Stimulated activated memory B cell treated with anti-CD40 and anti-IgM and Interleukin-4, amounts not matched to agents 10 μg/mL and 1 μg/mL and 100 μg/mL, for 72 hours (primary cell): Measurements from ENCODE around the gene EEF1A2.

Experiments
- ATAC-seq: fragments of 150-1000 bp; cut with Tn5 transposase; 2 replicates; pipeline ENCODE4 v1.10.0; 2021
- H3K27ac Mint-ChIP-seq: one replicate; pipeline ENCODE4 v1.8.0; 2022; ENCODE audit warnings: mild to moderate bottlenecking, mixed read lengths
- H3K27me3 Mint-ChIP-seq: one replicate; pipeline ENCODE4 v1.8.0; 2022; ENCODE audit warnings: mixed read lengths
- H3K36me3 Mint-ChIP-seq: one replicate; pipeline ENCODE4 v1.8.0; 2022; ENCODE audit warnings: mixed read lengths
- H3K4me1 Mint-ChIP-seq: one replicate; pipeline ENCODE4 v1.8.0; 2022; ENCODE audit warnings: mixed read lengths
- H3K4me3 Mint-ChIP-seq: one replicate; pipeline ENCODE4 v1.8.0; 2022; ENCODE audit warnings: mild to moderate bottlenecking, moderate library complexity, mixed read lengths
- H3K9me3 Mint-ChIP-seq: one replicate; pipeline ENCODE4 v1.8.0; 2022; ENCODE audit warnings: mixed read lengths

EEF1A2 gene

DNA sequence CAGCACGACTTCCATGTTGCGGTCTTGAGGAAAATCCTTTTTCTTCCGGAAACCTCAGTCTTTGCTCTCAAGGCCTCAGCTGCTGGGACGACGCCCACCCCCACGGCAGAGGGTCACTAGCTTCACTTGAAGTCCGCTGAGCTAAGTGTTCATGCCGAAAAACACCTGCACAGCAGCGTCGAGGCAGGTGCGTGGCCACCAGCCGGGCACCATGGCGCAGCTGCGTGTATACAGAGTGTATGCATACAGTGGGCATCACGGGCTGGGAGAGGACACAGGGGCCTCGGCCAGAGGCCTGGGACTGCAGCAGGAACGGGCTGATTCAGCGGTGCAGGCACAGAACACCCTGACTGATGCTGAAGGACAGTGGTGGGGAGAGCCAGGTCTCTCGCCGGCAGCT, 46.5 kb downstream of the EEF1A2 start:
- ATAC-seq: no peak
- Mint-ChIP-seq H3K36me3 (no peaks in the 10 kb centered on the region), H3K4me1 (peaks cover 9% of the 10 kb centered on the region), H3K27ac (no peak overlapping the region), H3K27me3 (peaks cover 82% of the 10 kb centered on the region), H3K4me3 (no peak overlapping the region), H3K9me3 (no peaks in the 10 kb centered on the region)

DNA sequence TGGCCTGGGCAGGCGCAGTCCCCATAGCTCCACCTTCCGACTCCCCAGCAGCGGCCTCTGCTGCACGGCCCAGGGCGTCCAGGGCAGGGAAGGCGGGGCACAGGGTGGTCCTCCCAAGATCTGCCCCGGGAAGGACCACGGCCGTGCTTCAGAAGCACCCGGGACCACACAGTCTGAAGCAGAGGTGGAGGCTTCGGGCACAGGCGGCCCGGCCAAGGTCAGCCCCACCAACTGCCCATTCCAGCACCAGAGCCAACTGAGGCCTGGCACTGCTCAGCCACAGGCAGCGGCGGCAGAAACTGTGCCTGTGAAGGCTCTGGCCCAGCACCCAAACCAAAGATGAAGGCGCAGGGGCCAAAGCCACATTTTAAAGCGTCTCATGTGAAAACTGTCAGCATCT, 47.1 kb downstream of the EEF1A2 start:
- no peak overlapping the region for H3K27ac Mint-ChIP-seq
- no peak for ATAC-seq
- H3K4me1 Mint-ChIP-seq: peaks cover 4% of the 10 kb centered on the region
- no peaks in the 10 kb centered on the region for H3K36me3 Mint-ChIP-seq
- peaks cover 82% of the 10 kb centered on the region for H3K27me3 Mint-ChIP-seq
- H3K9me3 Mint-ChIP-seq: no peaks in the 10 kb centered on the region
- H3K4me3 Mint-ChIP-seq: no peak overlapping the region

DNA sequence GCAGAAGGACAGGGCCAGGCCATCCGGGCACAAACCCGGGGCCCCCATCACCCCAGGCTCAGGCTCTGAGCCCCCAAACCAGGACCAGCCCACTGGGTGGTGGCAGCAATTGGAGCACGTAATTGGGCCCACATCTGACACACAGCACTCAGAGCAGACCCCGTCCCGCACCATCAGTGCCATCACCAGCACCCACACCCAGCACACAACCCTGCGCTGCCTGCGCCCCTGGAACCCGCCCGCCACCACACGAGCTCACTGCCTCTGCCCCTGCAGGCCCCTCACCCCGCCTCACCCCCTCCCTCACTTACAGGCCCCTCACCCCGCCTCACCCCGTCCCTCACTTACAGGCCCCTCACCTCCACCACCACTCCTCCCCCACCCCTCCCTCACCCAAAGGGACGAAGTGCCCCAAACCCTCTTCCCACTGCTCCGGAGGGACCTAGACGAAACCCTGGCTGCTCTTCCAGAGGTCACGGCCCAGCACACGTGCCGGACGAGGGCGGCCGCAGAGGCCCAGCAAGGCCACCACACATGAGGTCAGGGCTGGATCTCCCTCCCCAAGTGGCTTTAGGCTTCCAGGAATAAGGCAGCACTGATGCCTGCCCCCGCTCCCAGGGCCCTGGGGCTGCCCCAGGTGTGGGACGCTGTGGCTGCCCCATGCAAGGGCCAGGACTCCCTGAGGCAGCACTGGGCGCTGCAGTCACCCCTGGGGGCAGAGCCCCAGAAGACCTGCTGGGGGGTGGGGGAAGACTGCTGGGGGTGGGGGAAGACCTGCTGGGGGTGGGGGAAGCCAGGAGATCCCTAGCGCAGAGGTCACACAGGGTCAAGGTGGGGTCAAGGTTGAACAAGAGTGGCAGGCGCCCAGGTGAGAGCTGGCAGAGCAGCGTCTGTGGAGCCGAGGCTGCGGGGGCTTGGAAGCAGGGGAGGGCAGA, 48.8 kb downstream of the EEF1A2 start:
- no peak overlapping the region for H3K27ac Mint-ChIP-seq
- H3K4me3 Mint-ChIP-seq: no peak overlapping the region
- H3K9me3 Mint-ChIP-seq: no peaks in the 10 kb centered on the region
- H3K36me3 Mint-ChIP-seq: no peaks in the 10 kb centered on the region
- peaks cover 68% of the 10 kb centered on the region for H3K27me3 Mint-ChIP-seq
- H3K4me1 Mint-ChIP-seq: peaks cover under 1% of the 10 kb centered on the region
- no peak for ATAC-seq

DNA sequence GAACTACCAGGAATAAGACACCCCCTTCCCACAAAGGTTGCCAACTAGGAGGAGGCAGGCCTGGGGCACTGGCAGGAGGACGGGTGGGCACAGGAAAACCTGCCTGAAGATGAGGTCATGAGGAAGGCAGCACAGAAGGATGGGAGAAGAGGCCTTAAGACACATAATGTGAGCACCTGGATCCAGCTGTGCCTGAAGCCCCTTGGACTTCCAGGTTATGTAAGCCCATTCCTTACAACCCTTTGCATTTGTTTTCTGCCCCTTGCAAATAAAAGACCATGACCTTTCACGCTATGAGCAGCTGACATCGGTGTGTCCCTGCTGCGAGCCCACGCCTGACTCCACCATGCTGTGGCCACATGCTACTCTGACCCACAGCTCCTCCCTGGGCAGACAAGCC, 49.9 kb downstream of the EEF1A2 start:
- H3K27me3 Mint-ChIP-seq: peaks cover 58% of the 10 kb centered on the region
- H3K4me1 Mint-ChIP-seq: no peaks in the 10 kb centered on the region
- no peak overlapping the region for H3K27ac Mint-ChIP-seq
- H3K9me3 Mint-ChIP-seq: no peaks in the 10 kb centered on the region
- H3K4me3 Mint-ChIP-seq: no peak overlapping the region
- H3K36me3 Mint-ChIP-seq: no peaks in the 10 kb centered on the region
- no peak for ATAC-seq

DNA sequence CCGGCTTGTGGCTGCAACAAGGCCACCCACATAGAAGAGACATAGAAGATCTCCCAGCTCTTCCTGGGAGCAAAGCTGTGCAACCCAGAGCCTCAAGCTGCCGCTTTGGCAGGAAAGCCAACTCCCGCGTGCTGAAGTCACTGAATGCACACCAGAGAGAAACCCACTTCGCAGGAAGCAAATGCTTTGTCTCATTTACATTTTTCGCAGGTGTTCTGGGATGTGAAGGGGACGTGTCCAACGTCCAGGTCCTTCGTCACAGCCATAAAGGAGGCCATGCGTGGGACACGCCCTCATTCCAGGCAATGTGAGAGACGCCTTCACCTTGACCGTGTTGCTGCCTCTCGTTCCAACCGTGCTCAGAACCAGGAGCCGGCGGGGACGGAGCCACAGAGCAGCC, 50.9 kb downstream of the EEF1A2 start:
- Mint-ChIP-seq H3K4me3 (no peak overlapping the region), H3K27ac (no peak overlapping the region), H3K9me3 (peaks cover 5% of the 10 kb centered on the region), H3K27me3 (peaks cover 48% of the 10 kb centered on the region), H3K36me3 (no peaks in the 10 kb centered on the region), H3K4me1 (no peaks in the 10 kb centered on the region)
- no peak for ATAC-seq

DNA sequence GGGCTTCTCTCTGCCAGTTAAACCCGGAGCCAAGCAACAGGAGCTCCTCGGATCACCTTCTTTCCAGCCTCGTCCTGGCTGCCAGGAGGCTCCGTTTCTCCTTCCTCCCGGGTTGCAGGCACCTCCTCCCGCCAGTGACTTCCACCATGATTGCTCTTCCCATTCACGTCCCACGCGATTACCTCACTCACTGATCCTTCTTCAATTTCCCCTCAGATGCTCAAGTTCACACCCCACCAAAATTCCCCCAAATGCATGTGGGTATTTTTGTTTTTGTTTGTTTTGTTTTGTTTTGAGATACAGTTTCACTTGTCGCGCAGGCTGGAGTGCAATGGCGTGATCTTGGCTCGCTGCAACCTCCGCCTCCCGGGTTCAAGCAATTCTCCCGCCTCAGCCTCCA, 51.6 kb downstream of the EEF1A2 start:
- peaks cover 12% of the 10 kb centered on the region for H3K9me3 Mint-ChIP-seq
- no peaks in the 10 kb centered on the region for H3K36me3 Mint-ChIP-seq
- no peak overlapping the region for H3K4me3 Mint-ChIP-seq
- H3K27me3 Mint-ChIP-seq: peaks cover 44% of the 10 kb centered on the region
- no peak for ATAC-seq
- H3K4me1 Mint-ChIP-seq: peaks cover 1% of the 10 kb centered on the region
- H3K27ac Mint-ChIP-seq: no peak overlapping the region

DNA sequence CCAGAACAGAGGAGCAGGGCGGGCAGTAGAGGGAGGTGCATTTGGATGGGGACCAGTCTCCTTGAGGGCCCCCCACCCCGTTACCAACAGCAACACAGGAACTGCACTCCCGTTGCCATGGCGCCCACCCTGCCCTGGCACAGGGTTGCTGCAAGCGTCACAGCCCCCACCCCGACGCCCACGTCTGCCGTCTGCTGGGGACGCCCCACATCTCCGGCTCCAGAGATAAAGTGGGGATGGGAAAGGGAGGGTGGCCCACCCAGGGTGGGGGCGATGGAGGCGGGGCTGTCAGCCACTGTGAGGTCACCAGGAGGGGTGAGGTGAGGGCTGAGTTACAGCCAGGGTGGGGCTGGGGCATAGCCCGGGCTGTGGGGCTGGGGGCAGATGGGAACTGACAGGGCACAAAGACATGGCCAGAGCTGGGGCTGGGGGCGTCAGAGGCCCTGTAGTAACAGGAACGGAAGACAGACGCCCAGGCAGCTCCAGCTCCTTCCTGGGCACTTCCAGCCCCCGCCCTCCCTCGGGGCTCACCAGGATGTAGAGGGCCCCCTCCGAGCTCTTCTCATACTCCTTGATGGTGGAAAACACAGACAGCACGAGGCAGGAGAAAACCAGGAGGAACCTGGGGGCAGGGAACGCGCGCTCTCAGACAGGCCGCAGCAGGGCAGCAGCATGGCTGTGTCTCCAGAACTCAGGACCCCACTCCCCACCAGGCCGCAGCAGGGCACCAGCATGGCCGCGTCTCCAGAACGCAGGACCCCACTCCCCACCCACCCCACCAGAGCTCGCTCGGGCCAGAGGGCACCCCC, 52.5 kb downstream of the EEF1A2 start:
- Mint-ChIP-seq H3K4me1 (peaks cover 10% of the 10 kb centered on the region), H3K27ac (no peak overlapping the region), H3K4me3 (no peak overlapping the region), H3K9me3 (peaks cover 12% of the 10 kb centered on the region), H3K27me3 (peaks cover 41% of the 10 kb centered on the region), H3K36me3 (no peaks in the 10 kb centered on the region)
- ATAC-seq: no peak

DNA sequence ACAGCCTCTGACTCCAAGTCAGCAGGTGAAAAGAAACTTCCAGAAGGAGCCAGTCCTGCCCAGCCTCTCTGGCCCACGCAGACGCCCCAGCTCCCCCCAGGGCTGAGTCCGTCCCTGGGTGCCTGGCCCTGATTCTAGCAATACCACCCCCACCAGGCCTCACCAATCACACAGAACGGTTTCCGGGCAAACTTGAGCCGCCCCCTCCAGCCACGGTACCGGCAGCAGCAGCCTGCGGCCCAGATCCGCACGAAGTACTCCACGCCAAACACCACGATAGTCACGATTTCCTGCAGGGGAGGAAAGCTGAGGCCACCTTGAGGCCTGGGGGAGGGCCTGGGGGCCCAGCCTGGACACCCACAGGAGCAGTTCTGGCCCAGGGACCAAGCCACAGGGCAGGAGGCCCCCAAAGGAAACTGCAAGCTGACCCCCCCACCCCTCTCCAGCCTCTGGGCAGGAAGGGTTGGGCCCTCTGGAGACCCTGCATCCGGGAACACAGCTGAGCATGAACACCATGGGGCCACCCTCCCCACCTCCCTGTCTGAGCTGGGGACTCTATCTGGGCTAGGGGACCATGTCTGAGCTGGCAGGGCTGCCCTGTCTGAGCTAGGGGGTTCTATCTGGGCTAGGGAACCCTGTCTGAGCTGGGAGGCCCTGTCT, 53.7 kb downstream of the EEF1A2 start:
- Mint-ChIP-seq H3K4me1 (peaks cover 21% of the 10 kb centered on the region), H3K4me3 (no peak overlapping the region), H3K9me3 (peaks cover 12% of the 10 kb centered on the region), H3K27me3 (peaks cover 52% of the 10 kb centered on the region), H3K36me3 (no peaks in the 10 kb centered on the region), H3K27ac (no peak overlapping the region)
- ATAC-seq: no peak

DNA sequence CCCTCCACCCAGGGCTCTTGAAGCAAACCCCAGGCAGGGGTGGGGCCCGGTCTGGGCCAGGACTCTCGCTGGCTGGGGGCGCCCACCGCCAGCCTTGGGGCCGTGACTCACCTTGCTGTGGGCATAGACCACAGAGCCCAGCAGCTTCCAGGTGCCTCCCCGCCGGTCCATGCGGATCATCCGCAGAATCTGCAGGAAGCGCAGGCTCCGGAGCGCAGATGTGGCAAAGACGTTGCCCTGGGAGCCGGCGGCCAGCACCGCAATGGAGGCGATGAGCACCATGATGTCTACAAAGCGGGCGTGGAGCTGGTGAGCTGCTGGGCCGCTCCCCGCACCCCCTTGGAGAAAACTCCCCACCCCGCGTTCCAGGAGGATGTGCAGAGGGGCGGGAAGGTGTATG, 54.3 kb downstream of the EEF1A2 start:
- peaks cover 12% of the 10 kb centered on the region for H3K9me3 Mint-ChIP-seq
- no peaks in the 10 kb centered on the region for H3K36me3 Mint-ChIP-seq
- peaks cover 56% of the 10 kb centered on the region for H3K27me3 Mint-ChIP-seq
- no peak overlapping the region for H3K27ac Mint-ChIP-seq
- no peak overlapping the region for H3K4me3 Mint-ChIP-seq
- peaks cover 21% of the 10 kb centered on the region for H3K4me1 Mint-ChIP-seq
- ATAC-seq: no peak

DNA sequence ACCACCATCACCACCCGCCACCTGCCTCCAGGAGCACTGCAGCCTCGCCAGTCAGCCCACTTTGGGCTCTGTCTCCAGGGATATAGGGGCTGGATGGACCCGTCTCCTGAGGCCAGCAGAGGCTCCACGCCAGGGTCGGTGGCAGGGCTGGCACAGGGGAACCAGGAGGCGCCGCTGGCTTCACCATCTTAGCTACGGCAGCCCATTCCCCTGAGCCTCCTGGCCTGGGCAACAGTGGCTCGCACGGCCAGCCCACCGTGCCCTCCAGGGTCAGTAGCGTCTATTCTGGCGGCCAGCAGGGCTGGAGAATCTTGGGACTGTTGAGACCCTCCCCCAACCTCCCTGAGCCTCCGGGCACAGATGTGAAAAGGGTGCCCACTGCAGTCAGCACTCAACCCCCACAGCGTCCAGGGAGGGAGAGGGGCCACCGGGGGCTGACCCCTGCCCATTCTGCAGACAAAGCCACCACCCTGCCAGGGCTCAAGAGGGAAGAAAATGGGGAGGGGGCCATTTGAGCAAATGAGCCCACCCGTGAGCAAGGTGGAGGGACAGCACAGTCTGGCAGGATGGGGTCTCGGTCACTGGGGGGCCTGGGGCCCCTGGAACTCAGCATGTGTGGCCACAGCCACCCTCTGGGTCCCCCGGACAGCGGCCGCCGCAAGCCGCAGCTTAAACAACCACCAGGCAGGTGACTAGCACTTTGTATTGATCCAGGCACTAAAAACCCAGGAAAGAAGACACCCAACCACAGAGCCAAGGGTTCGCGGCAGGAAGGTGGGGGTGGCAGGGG, 55.1 kb downstream of the EEF1A2 start:
- Mint-ChIP-seq H3K27ac (no peak overlapping the region), H3K27me3 (peaks cover 56% of the 10 kb centered on the region), H3K4me1 (peaks cover 21% of the 10 kb centered on the region), H3K36me3 (no peaks in the 10 kb centered on the region), H3K4me3 (no peak overlapping the region), H3K9me3 (peaks cover 12% of the 10 kb centered on the region)
- no peak for ATAC-seq

DNA sequence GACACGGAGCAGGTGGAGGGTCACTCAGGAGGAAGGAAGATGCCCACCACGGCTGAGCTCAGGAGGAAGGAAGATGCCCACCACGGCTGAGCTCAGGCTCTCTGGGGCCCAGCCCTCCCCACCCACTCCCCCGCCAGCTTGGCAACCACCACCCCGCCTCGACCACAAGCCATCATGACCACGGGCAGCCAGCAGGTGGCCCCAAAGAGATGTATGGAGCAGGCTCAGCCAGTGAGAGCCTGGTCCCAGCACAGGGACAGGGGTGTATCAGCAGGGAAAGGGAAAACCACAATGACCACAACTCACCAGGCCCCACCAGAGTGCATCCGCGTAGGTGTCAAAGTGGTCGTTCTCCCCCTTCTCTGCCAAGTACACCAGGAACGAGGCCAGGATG, 56.8 kb downstream of the EEF1A2 start:
- Mint-ChIP-seq H3K27ac (no peak overlapping the region), H3K4me1 (peaks cover 21% of the 10 kb centered on the region), H3K4me3 (no peak overlapping the region), H3K36me3 (no peaks in the 10 kb centered on the region), H3K9me3 (peaks cover 12% of the 10 kb centered on the region), H3K27me3 (peaks cover 56% of the 10 kb centered on the region)
- no peak for ATAC-seq

DNA sequence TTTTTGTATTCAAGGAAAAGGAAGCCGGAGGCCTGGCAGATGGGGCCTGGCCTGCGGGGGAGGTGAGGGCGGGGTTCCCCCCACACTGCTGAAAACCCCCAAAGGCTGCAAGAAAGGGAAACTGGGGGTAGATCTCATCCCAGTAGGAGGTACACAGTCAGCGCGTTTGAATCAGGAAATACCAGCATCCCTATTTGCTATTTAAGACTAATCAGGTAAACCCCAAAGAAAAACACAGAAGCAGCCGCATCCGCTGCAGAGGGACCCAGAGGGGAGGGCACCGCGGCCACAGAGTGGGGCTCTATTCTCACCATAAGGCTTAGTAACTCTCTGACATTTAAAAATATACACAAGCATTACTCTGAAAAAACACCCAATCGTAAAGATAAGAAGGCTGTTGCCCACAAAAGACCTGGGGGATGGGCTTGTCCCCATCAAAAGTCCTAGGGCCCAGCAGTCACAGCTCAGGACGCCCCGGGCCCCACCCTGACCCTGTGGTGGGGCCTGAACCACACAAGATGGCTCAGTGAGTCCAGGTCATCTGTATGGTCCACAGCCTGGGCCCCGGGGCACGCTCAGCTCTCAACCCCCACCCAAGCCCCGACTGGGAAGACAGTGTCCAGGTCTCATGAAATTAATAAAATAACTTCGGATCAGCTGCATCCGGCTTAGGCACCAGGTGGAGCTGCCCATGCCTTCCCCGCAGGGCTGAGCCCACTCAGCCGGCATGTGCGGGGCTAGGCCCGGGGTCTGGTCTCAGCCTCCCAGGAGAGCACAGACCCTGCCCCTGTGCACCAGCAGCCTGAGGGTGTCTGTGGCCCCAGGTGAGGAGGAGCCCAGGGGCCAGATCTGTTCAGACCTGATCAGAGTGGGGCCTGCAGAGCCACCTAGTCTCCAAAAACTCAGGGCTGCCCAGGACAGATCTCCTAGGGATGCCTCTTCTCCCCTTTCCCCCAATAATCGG, 57.5 kb downstream of the EEF1A2 start:
- Mint-ChIP-seq H3K9me3 (peaks cover 12% of the 10 kb centered on the region), H3K27ac (no peak overlapping the region), H3K27me3 (peaks cover 53% of the 10 kb centered on the region), H3K4me3 (no peak overlapping the region), H3K36me3 (no peaks in the 10 kb centered on the region), H3K4me1 (peaks cover 21% of the 10 kb centered on the region)
- ATAC-seq: peak; percentile 75

DNA sequence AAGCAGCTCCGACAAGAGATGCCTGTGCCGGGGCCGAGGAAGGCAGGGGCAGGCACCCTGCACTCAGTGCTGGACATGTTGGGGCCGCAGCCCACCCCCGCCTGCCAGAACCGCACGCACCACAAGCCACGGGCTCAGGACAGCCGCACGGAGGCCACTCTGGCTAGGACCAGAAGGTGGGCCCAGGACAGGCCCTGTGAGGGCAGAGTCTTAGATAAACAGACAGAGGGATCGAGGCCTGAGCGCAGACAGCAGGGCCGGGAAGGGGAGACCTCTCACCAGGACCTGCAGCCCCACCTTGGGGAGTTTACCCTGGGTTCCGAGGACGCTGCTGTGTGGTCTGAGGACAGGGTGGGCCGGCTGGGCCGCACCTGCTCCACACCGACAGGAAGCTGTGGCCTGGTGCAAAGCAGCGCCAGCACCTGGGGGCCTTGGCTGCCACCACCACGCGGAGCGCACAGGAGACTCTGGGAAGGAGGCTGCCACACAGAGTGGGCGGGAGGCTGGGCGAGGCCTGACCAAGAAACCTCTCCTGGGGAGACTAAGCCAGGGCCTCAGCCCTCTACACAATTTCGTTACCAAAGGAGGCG, 58.4 kb downstream of the EEF1A2 start:
- no peak for ATAC-seq
- Mint-ChIP-seq H3K36me3 (no peaks in the 10 kb centered on the region), H3K27me3 (peaks cover 57% of the 10 kb centered on the region), H3K9me3 (peaks cover 12% of the 10 kb centered on the region), H3K4me1 (peaks cover 22% of the 10 kb centered on the region), H3K27ac (no peak overlapping the region), H3K4me3 (no peak overlapping the region)
